Neural crest cell (in vitro differentiated cells): ENCODE data around the gene LYPLAL1. TPM values are rescaled to one million over a fixed set of nuclear protein-coding genes. Genes with fewer than 3 reads are reported as not detected.

Experiments
- DNase-seq: peaks from one replicate; pipeline ENCODE4 v3.0.0; 2021; ENCODE audit warnings: low read depth, mixed read lengths, low spot score
- H3K27ac Mint-ChIP-seq: one replicate; pipeline ENCODE4 v1.8.0; 2021; ENCODE audit warnings: mild to moderate bottlenecking, mixed read lengths; ENCODE audit not compliant: unreplicated experiment
- H3K27me3 Mint-ChIP-seq: 2 replicates; pipeline ENCODE4 v1.8.0; 2021; ENCODE audit warnings: low read depth, mild to moderate bottlenecking, mixed read lengths
- H3K36me3 Mint-ChIP-seq: 2 replicates; pipeline ENCODE4 v1.8.0; 2021; ENCODE audit warnings: low read depth, mild to moderate bottlenecking, mixed read lengths
- H3K4me1 Mint-ChIP-seq: 2 replicates; pipeline ENCODE4 v1.8.0; 2021; ENCODE audit warnings: mixed read lengths
- H3K4me3 Mint-ChIP-seq: one replicate; pipeline ENCODE4 v1.8.0; 2021; ENCODE audit warnings: mild to moderate bottlenecking, mixed read lengths
- H3K9me3 Mint-ChIP-seq: 2 replicates; pipeline ENCODE4 v1.8.0; 2021; ENCODE audit warnings: mixed read lengths
- CTCF ChIP-seq: fragments of 200-600 bp; sonication (generic); conservative IDR thresholded peaks from 2 replicates; pipeline ENCODE4 v1.5.0; 2021; ENCODE audit warnings: antibody characterized with exemption, mild to moderate bottlenecking
- long read RNA-seq: library from polyadenylated mRNA; unstranded; transcript quantifications from one replicate; pipeline ENCODE4 v2.0.0, GENCODE V29; 2020
- total RNA-seq: library from RNA; stranded (reverse); gene quantifications from 2 replicates; pipeline ENCODE4 v1.2.1, GENCODE V29; 2021

LYPLAL1 gene
- 19.8 and 21.1 TPM in 2 replicates for total RNA-seq
- long read RNA-seq, transcript LYPLAL1-202 (5 exons, 1,898 nt) = major isoform, 9 of 21 reads
- long read RNA-seq, partial matches to known transcripts = 4 of 21 reads
- long read RNA-seq, other reads (novel, unspliced or antisense) = 4 of 21 reads

GRCh38 chr1:219173758-219174459, at the start of gene LYPLAL1:
TSS of gene LYPLAL1 (plus strand) at chr1:219173878. CDS start at chr1:219173891, 13 bp downstream.
- Mint-ChIP-seq H3K4me3 (peak within 1 kb of the TSS; percentile 99), H3K9me3 (peaks cover 4% of the 10 kb centered on the region), H3K36me3 (peaks cover 5% of the 10 kb centered on the region), H3K27me3 (no peaks in the 10 kb centered on the region), H3K27ac (peak within 1 kb of the TSS; percentile 98), H3K4me1 (peaks cover 24% of the 10 kb centered on the region)
- TF ChIP-seq CTCF = peak; percentile 38
- peak; percentile 78 for DNase-seq

- no peak for DNase-seq
- H3K9me3 Mint-ChIP-seq = no peaks in the 10 kb centered on the region
- no peaks in the 10 kb centered on the region for H3K27me3 Mint-ChIP-seq
- H3K27ac Mint-ChIP-seq = no peak overlapping the region
- H3K36me3 Mint-ChIP-seq = no peaks in the 10 kb centered on the region
- no peak for TF ChIP-seq CTCF
- no peak overlapping the region for H3K4me3 Mint-ChIP-seq
- no peaks in the 10 kb centered on the region for H3K4me1 Mint-ChIP-seq
These were observed 49.5 kb upstream of the LYPLAL1 start for GRCh38 chr1:219124163-219124562.

GRCh38 chr1:219125342-219125741, 48.3 kb upstream of the LYPLAL1 start:
- Mint-ChIP-seq H3K36me3 (no peaks in the 10 kb centered on the region), H3K27ac (no peak overlapping the region), H3K4me1 (no peaks in the 10 kb centered on the region), H3K4me3 (no peak overlapping the region), H3K9me3 (no peaks in the 10 kb centered on the region), H3K27me3 (no peaks in the 10 kb centered on the region)
- TF ChIP-seq CTCF = no peak
- no peak for DNase-seq

- TF ChIP-seq CTCF = no peak
- Mint-ChIP-seq H3K4me3 (no peak overlapping the region), H3K9me3 (no peaks in the 10 kb centered on the region), H3K27me3 (no peaks in the 10 kb centered on the region), H3K4me1 (no peaks in the 10 kb centered on the region), H3K27ac (no peak overlapping the region), H3K36me3 (no peaks in the 10 kb centered on the region)
- DNase-seq = no peak
These were observed 47.3 kb upstream of the LYPLAL1 start for GRCh38 chr1:219126377-219126776.

- H3K36me3 Mint-ChIP-seq = no peaks in the 10 kb centered on the region
- peaks cover 3% of the 10 kb centered on the region for H3K9me3 Mint-ChIP-seq
- TF ChIP-seq CTCF = no peak
- no peaks in the 10 kb centered on the region for H3K27me3 Mint-ChIP-seq
- no peak for DNase-seq
- H3K4me1 Mint-ChIP-seq = no peaks in the 10 kb centered on the region
- no peak overlapping the region for H3K27ac Mint-ChIP-seq
- no peak overlapping the region for H3K4me3 Mint-ChIP-seq
These were observed 44.7 kb upstream of the LYPLAL1 start for GRCh38 chr1:219128957-219129356.
